Measurements from ENCODE around the gene MYO18B.

DNA sequence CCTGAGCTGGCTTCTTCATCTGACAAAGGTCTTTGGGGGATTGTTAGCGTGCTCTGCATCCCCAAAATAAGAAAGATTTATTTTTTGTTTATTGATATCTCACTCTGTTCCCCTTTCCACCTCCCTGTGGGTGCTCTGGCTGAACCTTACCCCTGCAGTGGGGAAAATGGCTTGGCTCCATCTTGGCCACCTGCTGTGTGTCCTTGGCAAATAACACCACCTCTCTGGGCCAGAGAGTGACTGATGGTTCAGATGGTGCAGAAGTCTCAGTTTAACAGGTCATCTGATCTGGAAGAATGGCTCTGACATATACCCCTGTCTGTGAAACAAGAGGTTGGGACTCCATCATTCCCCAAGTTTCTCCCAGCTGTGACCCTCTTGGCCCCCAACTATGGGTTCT is 157.6 kb downstream of the MYO18B start:
- TF ChIP-seq, protein P1, sequence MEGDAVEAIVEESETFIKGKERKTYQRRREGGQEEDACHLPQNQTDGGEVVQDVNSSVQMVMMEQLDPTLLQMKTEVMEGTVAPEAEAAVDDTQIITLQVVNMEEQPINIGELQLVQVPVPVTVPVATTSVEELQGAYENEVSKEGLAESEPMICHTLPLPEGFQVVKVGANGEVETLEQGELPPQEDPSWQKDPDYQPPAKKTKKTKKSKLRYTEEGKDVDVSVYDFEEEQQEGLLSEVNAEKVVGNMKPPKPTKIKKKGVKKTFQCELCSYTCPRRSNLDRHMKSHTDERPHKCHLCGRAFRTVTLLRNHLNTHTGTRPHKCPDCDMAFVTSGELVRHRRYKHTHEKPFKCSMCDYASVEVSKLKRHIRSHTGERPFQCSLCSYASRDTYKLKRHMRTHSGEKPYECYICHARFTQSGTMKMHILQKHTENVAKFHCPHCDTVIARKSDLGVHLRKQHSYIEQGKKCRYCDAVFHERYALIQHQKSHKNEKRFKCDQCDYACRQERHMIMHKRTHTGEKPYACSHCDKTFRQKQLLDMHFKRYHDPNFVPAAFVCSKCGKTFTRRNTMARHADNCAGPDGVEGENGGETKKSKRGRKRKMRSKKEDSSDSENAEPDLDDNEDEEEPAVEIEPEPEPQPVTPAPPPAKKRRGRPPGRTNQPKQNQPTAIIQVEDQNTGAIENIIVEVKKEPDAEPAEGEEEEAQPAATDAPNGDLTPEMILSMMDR (IDR thresholded peaks at IDR 0.05): no peak
- TF ChIP-seq POLR2A (IDR thresholded peaks at IDR 0.05): no peak

Measured in right lobe of liver (tissue), 4 donors.